Left colon (tissue), 2 donors: Measurements from ENCODE around the gene HADHB. TPM values are rescaled to one million over a fixed set of nuclear protein-coding genes. Genes with fewer than 3 reads are reported as not detected.

Source experiments
- ATAC-seq: fragments of 200-7000 bp; cut with Tn5 transposase; one replicate; pipeline ENCODE4 v1.9.1; 2020; ENCODE audit warnings: mild to moderate bottlenecking, moderate library complexity
- DNase-seq, 2 donors: peaks; one replicate each; pipeline ENCODE4 v3.0.0-alpha.2; 2020
- intact Hi-C, 2 donors: fragments of 100-400 bp; cut with DNase I in 1 of 2; cut with micrococcal nuclease in 1 of 2; formaldehyde crosslinking; loops; one replicate each; pipeline versions ENCODE4 v1.11.2 to v1.14.0; 2022; cut with DNase I, micrococcal nuclease
- long read RNA-seq: library from polyadenylated mRNA; unstranded; transcript quantifications from one replicate; pipeline ENCODE4 v2.0.0, GENCODE V29; 2021
- total RNA-seq, 2 donors: library from RNA; stranded (reverse); fragmentation: NEBNext Ultra II Directional; extraction: Animal tissue kit (Norgen Biotek cat#: 25700); gene quantifications; one replicate each; pipeline ENCODE4 v1.2.1, GENCODE V29; 2021
- donor health status: DM: no; HTN: no; CAD: no.
- donor health status: DM: yes; HTN: yes; CAD: no.

HADHB gene
- 100 to 1,000 TPM; 166 to 180 TPM for total RNA-seq
- long read RNA-seq, transcript HADHB-202 (14 exons, 1,588 nt), result minor isoform, 5 of 372 reads
- long read RNA-seq, transcript HADHB-201 (16 exons, 2,044 nt), result major isoform, 308 of 372 reads
- long read RNA-seq, partial matches to known transcripts, result 34 of 372 reads
- long read RNA-seq, other reads (novel, unspliced or antisense), result 20 of 372 reads

DNA sequence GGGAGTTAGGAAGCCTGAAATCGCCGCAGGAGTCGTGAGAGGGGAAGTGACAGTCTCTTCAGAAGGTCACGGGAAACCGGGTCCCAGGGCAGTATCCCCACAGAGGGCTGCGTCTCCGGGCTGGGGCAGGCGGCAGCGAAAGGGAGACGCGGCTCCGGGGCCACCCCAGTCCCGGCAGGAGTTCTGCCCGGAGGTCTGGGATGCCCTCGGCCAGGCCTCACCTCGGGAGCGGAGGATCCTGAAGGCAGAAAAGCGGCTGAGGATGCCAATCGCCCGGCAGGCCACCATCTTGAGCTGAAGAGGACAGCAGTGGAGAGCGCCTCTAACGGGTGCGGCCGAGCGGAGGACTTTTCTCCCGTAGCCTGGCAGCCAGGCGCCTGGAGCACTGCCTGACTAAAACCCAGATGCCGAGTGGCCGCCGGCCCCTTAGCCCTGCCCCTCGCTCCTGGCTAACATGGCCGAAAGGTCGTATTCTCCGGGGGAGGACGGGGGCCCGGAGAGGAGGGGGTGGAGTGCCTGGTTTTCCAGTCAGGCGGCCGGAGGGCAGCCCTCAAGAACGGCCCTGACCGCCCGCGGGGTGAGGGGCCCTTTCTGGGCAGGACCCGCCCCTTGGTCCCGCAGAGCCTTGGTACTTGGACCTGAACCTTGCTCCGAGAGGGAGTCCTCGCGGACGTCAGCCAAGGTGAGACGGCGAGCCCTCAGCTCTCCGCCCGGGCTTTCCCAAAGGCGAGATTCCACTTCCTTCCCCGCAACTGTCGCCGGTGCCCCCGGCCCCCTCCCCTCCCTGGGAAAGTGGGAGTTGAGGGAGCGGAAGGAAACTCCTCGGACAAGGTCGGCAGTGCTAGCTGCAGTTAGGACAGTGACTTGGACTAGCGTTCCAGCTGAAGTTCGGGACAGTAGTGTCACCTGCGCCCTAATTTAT lies at the start of gene HADHB, which contains the start of gene HADHA:
TSS of gene HADHB (plus strand) at position 631 of the 922 bp plus-strand sequence. CDS start 9,316 bp downstream, outside the sequence.
TSS of gene HADHA (minus strand) at position 324 of the 922 bp plus-strand sequence. CDS start at position 288, 36 bp downstream.
- intact Hi-C loops, result no loop called here
- DNase-seq (peak; percentile 92 to 94), ATAC-seq (peak; percentile 92)

GRCh38 chr2:26195040-26195984 lies 49.4 kb upstream of the HADHB start:
- ATAC-seq (no peak), DNase-seq (no peak)
- intact Hi-C loops, result no loop called here

GRCh38 chr2:26196683-26197418 lies 47.9 kb upstream of the HADHB start:
- intact Hi-C loops, result no loop called here
- DNase-seq, result no peak
- no peak for ATAC-seq

DNA sequence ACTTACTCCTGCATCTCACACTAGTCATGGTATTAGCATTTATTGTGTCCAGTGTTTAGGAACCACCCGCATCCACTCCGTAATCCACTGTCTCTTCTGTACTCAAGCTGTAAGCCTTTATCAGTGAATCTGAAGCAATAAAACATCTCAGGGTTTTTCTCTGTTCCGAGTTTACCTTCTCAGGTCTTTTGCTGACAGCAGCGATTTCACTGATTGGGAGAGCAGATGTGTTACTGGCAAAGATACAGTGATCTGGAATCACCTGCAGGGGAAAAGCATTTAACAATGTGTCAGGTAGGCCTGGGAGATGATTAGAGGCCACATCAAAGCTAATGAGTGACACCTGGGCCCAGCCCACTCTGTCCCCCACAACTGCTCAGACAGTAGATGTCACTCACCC lies 47.2 kb upstream of the HADHB start:
- no peak for ATAC-seq
- intact Hi-C loops, result no loop called here
- no peak for DNase-seq

DNA sequence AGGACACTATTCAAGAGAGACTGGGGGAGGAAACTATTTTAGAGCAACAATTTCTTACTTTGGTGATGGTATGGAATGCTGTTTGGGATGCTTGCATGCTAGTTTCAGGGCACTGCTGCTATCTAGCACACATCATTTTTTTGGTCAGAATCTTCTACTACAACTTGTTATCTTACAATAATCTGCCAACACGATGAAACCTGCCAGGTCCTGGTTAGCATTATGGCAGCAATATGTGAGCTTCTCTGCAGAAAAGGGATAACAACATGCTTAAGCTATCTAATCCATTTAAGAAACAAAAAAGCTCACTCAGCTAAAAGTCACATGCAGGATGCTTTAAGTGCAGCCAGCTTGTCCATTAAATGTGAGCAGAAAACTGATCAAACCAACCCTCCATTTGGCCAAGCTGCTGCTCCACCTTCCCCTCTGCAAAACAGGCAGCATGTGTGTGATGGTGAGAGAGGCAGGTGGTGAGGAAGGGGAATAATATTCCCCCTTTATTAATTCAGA lies 41.7 kb upstream of the HADHB start:
- no peak for DNase-seq
- intact Hi-C loops, result no loop called here
- no peak for ATAC-seq

GRCh38 chr2:26203906-26204305 lies 40.8 kb upstream of the HADHB start:
- DNase-seq (no peak), ATAC-seq (no peak)
- intact Hi-C loops, result no loop called here

- ATAC-seq, result no peak
- no peak for DNase-seq
- intact Hi-C loops, result no loop called here
These were observed 32.7 kb upstream of the HADHB start for GRCh38 chr2:26212011-26212410.

DNA sequence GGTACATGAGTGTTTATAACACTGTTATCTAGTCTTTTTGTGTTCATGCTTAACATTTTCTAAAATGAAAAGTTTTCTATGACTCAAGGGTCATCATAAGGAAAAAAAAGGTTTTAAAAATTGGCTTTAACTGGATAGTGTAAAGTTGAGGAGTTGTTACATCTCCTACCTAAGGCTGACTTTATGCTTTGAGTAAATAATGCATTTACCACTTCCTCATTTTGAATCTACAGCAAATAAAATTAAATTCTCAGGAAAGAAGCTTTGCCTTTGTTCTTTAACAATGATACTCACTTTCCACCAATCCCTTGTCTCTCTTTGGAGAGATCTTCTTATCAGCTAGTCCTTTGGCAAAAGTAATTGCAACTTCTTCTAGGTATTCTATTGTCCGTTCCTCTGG lies 30.0 kb upstream of the HADHB start:
- intact Hi-C loops, result no loop called here
- DNase-seq (no peak), ATAC-seq (peak; percentile 70)

DNA sequence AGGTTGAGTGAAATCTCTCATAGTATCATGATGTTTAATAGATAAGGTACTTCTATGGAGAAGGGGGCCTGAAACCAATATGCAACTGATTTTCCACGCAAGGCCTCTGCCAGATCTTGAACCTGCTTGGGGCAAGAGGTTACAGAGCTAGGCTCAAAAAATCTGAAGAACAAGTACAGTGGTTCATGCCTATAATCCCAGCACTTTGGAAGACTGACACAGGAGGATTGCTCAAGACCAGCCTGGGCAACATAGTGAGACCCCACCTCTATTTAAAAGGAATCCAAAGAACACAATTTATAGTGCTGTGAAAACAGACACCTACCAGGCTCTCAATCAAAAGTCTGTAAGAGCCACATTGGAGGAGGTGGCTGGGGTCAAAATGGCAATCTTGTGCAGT lies 28.9 kb upstream of the HADHB start:
- ATAC-seq, result no peak
- no peak for DNase-seq
- intact Hi-C loops, result no loop called here

DNA sequence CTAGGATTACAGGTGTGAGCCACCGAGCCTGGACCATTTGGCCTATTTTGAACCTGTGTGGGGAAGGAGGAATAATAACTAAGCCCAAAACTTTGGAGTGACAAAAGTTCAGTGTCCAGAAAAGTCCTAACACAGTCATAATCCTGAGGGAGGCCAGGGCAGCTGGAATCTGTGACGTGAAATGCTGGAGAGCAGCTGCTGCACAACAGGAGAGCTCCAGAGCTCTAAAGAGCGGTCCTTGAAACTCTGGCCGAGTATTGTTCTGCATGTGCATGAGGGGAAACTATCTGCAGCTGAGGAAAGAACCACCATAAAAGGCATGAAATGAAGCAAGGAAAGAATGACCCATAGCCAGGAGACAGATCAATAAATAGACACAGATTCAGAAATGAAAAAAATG lies 28.2 kb upstream of the HADHB start:
- DNase-seq, result no peak
- ATAC-seq, result no peak
- intact Hi-C loops, result no loop called here

- DNase-seq (no peak), ATAC-seq (no peak)
- intact Hi-C loops, result no loop called here
These were observed 27.0 kb upstream of the HADHB start for GRCh38 chr2:26217720-26218119.

- DNase-seq (no peak), ATAC-seq (no peak)
- intact Hi-C loops, result no loop called here
These were observed 21.7 kb upstream of the HADHB start for GRCh38 chr2:26223018-26223417.

DNA sequence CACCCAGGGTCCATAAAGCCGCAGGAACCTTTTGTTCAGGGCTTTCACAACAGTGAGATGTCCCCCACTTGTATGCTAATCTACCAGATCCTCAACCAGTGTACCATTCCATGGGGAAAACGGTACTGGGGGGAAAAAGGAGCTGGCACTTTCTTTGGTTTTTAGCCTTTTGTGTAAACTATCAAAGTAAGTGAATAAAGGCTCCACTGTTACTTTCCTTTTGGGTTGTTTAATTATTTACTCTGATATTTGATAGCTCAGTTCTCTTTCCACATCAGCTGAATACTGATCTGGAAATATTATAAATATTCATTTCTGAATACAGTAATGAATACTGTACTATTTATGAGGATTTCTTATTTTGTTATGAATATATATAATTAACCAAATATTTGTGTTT lies 20.6 kb upstream of the HADHB start:
- intact Hi-C loops, result no loop called here
- ATAC-seq (no peak), DNase-seq (no peak)

GRCh38 chr2:26229595-26229994 lies 15.1 kb upstream of the HADHB start:
- ATAC-seq (no peak), DNase-seq (no peak)
- intact Hi-C loops, result no loop called here

GRCh38 chr2:26230806-26231205 lies 13.9 kb upstream of the HADHB start:
- DNase-seq (no peak), ATAC-seq (no peak)
- intact Hi-C loops, result no loop called here

GRCh38 chr2:26235089-26235488 lies 9.7 kb upstream of the HADHB start:
- intact Hi-C loops, result no loop called here
- DNase-seq (no peak), ATAC-seq (peak; percentile 30)

DNA sequence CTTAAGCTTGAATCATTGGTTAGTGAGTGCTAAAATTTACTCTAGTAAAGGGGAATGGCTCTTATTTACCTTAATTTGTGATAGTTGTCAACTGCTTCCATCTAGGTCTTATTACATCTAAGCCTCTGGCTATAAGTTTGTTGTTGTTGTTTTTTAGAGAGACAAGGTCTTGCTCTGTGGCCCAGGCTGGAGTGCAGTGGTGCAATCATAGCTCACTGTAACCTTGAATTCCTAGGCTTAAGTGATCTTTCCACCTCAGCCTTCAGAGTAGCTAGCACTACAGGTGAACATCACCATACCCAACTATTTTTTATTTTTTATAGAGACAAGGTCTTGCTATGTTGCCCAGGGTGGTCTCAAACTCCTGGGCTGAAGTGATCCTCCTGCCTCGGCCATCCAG lies 6.9 kb upstream of the HADHB start:
- intact Hi-C loops, result no loop called here
- DNase-seq (no peak), ATAC-seq (no peak)

DNA sequence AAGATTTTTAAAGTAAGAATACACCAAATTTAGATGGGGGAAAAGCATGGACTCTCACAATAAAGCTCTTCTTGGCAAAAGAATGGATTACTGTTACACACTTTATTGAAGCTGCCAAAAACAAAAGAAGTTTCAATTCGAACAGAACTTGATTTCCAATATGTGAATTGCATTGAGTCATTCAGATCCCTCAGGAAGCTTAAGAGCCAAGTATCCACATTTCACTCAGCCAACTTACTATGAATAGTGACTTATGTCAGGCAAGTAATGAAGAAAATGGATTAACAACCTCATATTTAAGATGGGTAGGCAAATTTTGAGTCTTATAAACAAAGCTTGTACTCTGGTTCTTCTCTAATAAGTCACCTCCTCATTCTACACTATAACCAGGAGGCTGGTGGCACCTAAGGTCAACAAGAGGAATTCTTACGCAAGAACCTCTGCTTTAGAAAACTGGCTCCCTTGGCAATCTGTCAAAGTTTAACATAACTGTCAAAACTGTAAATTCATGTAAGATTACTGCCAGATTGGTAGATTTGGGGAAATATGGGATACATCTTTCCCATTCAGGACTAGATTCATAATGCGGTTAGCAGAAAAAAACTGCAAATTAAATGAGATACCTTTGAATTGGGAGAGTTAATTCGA lies 6.3 kb upstream of the HADHB start:
- DNase-seq, result no peak
- ATAC-seq, result no peak
- intact Hi-C loops, result no loop called here
